Spleen (tissue), 11 donors: ENCODE data around the gene PRR13. TPM values are rescaled to one million over a fixed set of nuclear protein-coding genes. Genes with fewer than 3 reads are reported as not detected.

Source experiments
- DNase-seq: peaks from one replicate; pipeline ENCODE4 v3.0.0-alpha.2; 2020
- H3K27ac ChIP-seq, 8 donors: fragments of 200-600 bp; sonication (generic) in 7 of 8; 1 replicate in 4 of 8; 2 replicates in 4 of 8; pipeline versions ENCODE4 v1.5.0 to v1.8.0; 2016 to 2021; ENCODE audit warnings: inconsistent platforms in 4 of 8, mild to moderate bottlenecking in 4 of 8, moderate library complexity in 1 of 8
- H3K27me3 ChIP-seq, 7 donors: fragments of 200-600 bp; sonication (generic) in 6 of 7; replicated peaks in 1 of 7; 1 replicate in 4 of 7; 2 replicates in 3 of 7; pipeline versions ENCODE4 v1.5.0 to v1.8.0; 2016 to 2021; ENCODE audit warnings: inconsistent platforms in 3 of 7, mild to moderate bottlenecking in 1 of 7
- H3K36me3 ChIP-seq, 6 donors: fragments of 200-600 bp; sonication (generic) in 5 of 6; 1 replicate in 4 of 6; 2 replicates in 2 of 6; pipeline versions ENCODE4 v1.5.0 to v1.8.0; 2016 to 2021; ENCODE audit warnings: inconsistent platforms in 2 of 6
- H3K4me1 ChIP-seq, 6 donors: fragments of 200-600 bp; sonication (generic) in 5 of 6; 1 replicate in 3 of 6; 2 replicates in 3 of 6; pipeline versions ENCODE4 v1.5.0 to v1.8.0; 2016 to 2021; ENCODE audit warnings: inconsistent platforms in 3 of 6
- H3K4me3 ChIP-seq, 8 donors: fragments of 200-600 bp; sonication (generic) in 7 of 8; 1 replicate in 4 of 8; 2 replicates in 4 of 8; pipeline versions ENCODE4 v1.5.0 to v1.8.0; 2016 to 2021; ENCODE audit warnings: inconsistent platforms in 4 of 8, mild to moderate bottlenecking in 4 of 8, moderate library complexity in 2 of 8
- H3K9me3 ChIP-seq, 8 donors: fragments of 200-600 bp; sonication (generic) in 7 of 8; 1 replicate in 4 of 8; 2 replicates in 4 of 8; pipeline versions ENCODE4 v1.5.0 to v1.8.0; 2016 to 2021; ENCODE audit warnings: inconsistent platforms in 4 of 8
- POLR2A ChIP-seq, 3 donors: fragments of 450-650 bp; IDR thresholded peaks; one replicate each; pipeline ENCODE4 v1.5.1; 2017; ENCODE audit warnings: antibody characterized with exemption in 3 of 3, mild to moderate bottlenecking in 1 of 3
- POLR2AphosphoS5 ChIP-seq, 3 donors: sonication (generic); formaldehyde crosslinking; IDR thresholded peaks; one replicate each; pipeline ENCODE4 v1.5.1; 2017; ENCODE audit warnings: antibody characterized with exemption in 3 of 3
- WGBS, 5 donors: extraction: QIAGEN DNeasy Blood & Tissue Kit in 3 of 5; methylation state at CpG; one replicate each; pipeline versions ENCODE4 v1.1.5 to v1.1.7; 2013 to 2018; 5-methylcytosine and 5-hydroxymethylcytosine counted together
- intact Hi-C: fragments of 100-400 bp; cut with DNase I; formaldehyde crosslinking; loops from one replicate; pipeline ENCODE4 v1.15.0; 2023; ENCODE audit warnings: low total_unique reads
- polyA plus RNA-seq, 3 donors: library from polyadenylated mRNA; stranded (reverse); fragments of 200-250 nt; gene quantifications; one replicate each; pipeline ENCODE4 v1.2.1, GENCODE V29; 2013
- total RNA-seq, 7 donors: library from RNA; depleted of rRNA in 3 of 7; stranded (reverse); fragments of >200 nt in 3 of 7; fragmentation: NEBNext Ultra II Directional in 4 of 7; extraction: Animal tissue kit (Norgen Biotek cat#: 25700) in 4 of 7; gene quantifications; one replicate each; pipeline versions ENCODE4 v1.1.0 to v1.2.1, GENCODE V29; 2016 to 2021
- TF ChIP-seq, protein P1 (sequence below), 11 experiments: fragments of 200-600 bp in 7 of 11; fragments of 450-650 bp in 4 of 11; sonication (generic) in 4 of 11; IDR thresholded peaks in 8 of 11; conservative IDR thresholded peaks in 3 of 11; 1 replicate in 7 of 11; 2 replicates in 4 of 11; pipeline versions ENCODE4 v1.4.0 to v1.8.0; 2016 to 2021; ENCODE audit warnings: antibody characterized with exemption in 11 of 11, inconsistent platforms in 4 of 11, mild to moderate bottlenecking in 1 of 11
- donor health status: healthy with polysubstance abuse.
- donor health status: DM: no; HTN: no; CAD: no; lungs with moderate emphysema.
- donor health status: DM: no; HTN: no; CAD: no.
- donor health status: Bipolar disorder and iron deficiency.
- donor health status: healthy.
- donor health status: DM: no; HTN: no; CAD: no.
- donor health status: DM: yes; HTN: yes; CAD: no.

The PRR13 gene
- total and polyA plus RNA-seq, 10 donors, result 127 to 262 (median 209) TPM

GRCh38 chr12:53482626-53483168, 41.2 kb downstream of the PRR13 start:
- no peaks in the 10 kb centered on the region for H3K9me3 ChIP-seq
- no peak for DNase-seq
- H3K27ac ChIP-seq, result peak overlapping the region in 3 of 8 donors; percentile 2 to 51 (median 21)
- no peak overlapping the region for H3K4me3 ChIP-seq
- H3K36me3 ChIP-seq, result peaks cover 6 to 100% (median 89%) of the 10 kb centered on the region in 6 donors
- intact Hi-C loops, result no loop called here
- peaks cover 0 to 55% (median 29%) of the 10 kb centered on the region in 6 donors for H3K4me1 ChIP-seq
- TF ChIP-seq POLR2A (IDR thresholded peaks at IDR 0.05) (no peak), POLR2AphosphoS5 (IDR thresholded peaks at IDR 0.05) (peak; percentile 2 to 82 (median 67))
- WGBS, 5 donors, result 81 to 89% (median 84%) methylated on average over 12 to 18 of the region's 18 CpGs
- no peaks in the 10 kb centered on the region for H3K27me3 ChIP-seq

DNA sequence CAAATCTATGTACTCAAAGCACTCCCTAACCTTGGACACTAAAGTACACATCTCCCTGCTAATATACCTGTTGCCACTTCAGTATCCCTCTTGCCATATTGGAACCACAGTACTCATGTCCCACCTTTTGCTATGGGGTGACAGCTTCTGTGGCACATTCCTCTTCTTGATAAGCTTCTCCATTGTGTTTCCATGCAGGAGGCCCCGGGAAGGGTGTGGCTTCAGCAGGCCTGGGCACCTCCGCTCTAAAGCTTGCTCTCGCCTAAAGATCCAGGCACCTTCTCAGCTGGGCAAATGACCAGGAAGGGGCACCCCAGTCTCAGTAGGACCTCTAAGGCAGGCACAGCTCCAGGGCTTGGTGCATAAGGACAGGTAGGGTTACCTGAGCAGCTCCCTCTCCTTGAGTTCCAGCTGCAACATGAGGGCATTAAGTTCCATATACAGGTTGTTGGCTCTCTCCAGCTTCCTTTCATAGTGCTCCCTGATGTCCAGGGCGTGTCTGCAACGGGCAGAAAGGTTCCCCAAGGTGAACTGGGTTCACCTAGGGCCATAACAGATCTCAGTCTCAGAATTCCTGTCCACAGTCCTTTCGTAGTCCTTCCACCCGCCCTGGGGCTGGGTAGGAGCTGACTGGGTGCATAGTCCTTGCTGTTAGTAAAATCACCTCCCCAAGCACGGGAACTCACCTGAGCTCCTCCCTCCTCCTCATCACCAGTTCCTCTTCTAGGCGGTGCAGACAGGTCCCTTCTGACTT, 41.9 kb downstream of the PRR13 start:
- H3K4me1 ChIP-seq, result peaks cover 0 to 48% (median 26%) of the 10 kb centered on the region in 6 donors
- no peak overlapping the region for H3K4me3 ChIP-seq
- no peaks in the 10 kb centered on the region for H3K27me3 ChIP-seq
- H3K9me3 ChIP-seq, result no peaks in the 10 kb centered on the region
- peak in 2 of 3 donors; percentile 31 to 49 for TF ChIP-seq POLR2AphosphoS5 (IDR thresholded peaks at IDR 0.05)
- TF ChIP-seq, protein P1, sequence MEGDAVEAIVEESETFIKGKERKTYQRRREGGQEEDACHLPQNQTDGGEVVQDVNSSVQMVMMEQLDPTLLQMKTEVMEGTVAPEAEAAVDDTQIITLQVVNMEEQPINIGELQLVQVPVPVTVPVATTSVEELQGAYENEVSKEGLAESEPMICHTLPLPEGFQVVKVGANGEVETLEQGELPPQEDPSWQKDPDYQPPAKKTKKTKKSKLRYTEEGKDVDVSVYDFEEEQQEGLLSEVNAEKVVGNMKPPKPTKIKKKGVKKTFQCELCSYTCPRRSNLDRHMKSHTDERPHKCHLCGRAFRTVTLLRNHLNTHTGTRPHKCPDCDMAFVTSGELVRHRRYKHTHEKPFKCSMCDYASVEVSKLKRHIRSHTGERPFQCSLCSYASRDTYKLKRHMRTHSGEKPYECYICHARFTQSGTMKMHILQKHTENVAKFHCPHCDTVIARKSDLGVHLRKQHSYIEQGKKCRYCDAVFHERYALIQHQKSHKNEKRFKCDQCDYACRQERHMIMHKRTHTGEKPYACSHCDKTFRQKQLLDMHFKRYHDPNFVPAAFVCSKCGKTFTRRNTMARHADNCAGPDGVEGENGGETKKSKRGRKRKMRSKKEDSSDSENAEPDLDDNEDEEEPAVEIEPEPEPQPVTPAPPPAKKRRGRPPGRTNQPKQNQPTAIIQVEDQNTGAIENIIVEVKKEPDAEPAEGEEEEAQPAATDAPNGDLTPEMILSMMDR (IDR thresholded peaks at IDR 0.05 in 8 of 11, conservative IDR thresholded peaks at IDR 0.05 in 3 of 11), result no peak
- TF ChIP-seq POLR2A (IDR thresholded peaks at IDR 0.05), result peak in 1 of 3 donors; percentile 1
- DNase-seq, result no peak
- peaks cover under 1 to 100% (median 82%) of the 10 kb centered on the region in 6 donors for H3K36me3 ChIP-seq
- WGBS, 5 donors, result 77 to 95% (median 85%) methylated on average over 8 to 9 of the region's 9 CpGs
- peak overlapping the region in 2 of 8 donors; percentile 2 to 21 for H3K27ac ChIP-seq
- intact Hi-C loops, result no loop called here

DNA sequence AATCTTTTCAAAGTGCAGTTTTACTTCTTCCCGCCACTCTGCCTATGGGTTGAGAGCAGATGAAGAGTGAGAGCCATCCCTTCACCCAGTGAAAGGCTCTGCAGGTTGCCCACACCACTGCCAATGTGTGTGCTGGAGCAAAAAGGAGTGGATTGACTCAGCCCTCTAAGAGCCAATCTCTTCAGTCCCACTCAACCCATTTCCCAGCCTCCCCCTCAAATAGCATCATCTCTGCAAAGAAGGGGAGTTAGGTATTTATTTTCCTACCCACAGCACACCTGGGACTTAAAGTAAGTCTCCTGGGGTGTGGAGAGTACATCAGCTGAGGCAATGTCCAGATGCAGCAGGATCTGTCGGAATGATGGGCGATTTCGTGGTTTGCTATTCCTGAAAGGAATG, 42.4 kb downstream of the PRR13 start:
- WGBS, 5 donors, result 91 to 96% (median 95%) methylated on average over 4 of the region's 4 CpGs
- no peak for DNase-seq
- no peaks in the 10 kb centered on the region for H3K9me3 ChIP-seq
- intact Hi-C loops, result no loop called here
- no peaks in the 10 kb centered on the region for H3K27me3 ChIP-seq
- H3K4me1 ChIP-seq, result peaks cover 0 to 42% (median 21%) of the 10 kb centered on the region in 6 donors
- peak overlapping the region in 1 of 8 donors; percentile 21 for H3K27ac ChIP-seq
- H3K36me3 ChIP-seq, result peaks cover 0 to 94% (median 77%) of the 10 kb centered on the region in 6 donors
- H3K4me3 ChIP-seq, result no peak overlapping the region
- TF ChIP-seq POLR2A (IDR thresholded peaks at IDR 0.05) (no peak), POLR2AphosphoS5 (IDR thresholded peaks at IDR 0.05) (peak in 1 of 3 donors; percentile 54)
- TF ChIP-seq, protein P1 (IDR thresholded peaks at IDR 0.05 in 8 of 11, conservative IDR thresholded peaks at IDR 0.05 in 3 of 11), result no peak

DNA sequence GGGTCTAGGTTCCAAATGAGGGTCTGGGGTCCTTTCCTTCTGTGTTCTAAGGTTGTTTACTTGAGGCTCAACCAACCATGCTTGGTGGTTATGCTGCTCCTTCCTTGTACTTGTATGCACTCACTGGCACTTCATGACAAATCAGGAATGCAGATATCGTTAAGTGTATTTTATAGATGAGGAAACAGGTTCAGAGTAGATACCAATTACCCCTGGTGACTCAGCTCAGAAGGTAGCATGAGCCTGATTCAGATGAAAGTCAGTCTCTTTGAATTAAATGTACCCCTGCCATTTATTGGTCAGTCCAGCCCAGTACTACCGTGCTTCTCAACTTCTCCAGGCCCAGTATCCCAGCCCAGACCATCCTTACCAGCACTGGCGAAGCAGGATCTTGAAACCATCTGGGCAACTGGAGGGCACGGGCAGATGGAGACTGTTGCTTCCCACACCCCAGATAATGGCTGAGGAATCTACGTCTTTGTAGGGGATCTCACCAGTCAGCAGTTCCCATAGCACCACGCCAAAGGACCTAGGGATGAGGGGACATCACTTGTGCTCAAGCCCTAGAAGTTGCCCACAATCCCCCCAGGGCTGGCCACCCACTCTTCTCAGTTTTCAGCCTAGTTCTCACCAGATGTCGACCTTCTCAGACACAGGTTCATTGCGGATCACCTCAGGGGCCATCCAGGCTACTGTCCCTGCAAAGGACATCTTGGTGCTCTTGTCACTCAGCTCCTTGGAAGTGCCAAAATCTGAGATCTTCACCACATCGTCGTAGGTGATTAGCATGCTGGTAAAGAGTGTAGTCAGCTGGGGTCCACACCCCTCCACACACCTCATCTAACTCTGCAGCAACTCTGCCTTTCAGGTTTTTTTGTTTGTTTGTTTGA, 43.4 kb downstream of the PRR13 start:
- Histone ChIP-seq H3K27ac (peak overlapping the region in 1 of 8 donors; percentile 24), H3K9me3 (no peaks in the 10 kb centered on the region), H3K36me3 (peaks cover 0 to 84% (median 67%) of the 10 kb centered on the region in 6 donors), H3K4me1 (peaks cover 0 to 34% (median 18%) of the 10 kb centered on the region in 6 donors), H3K27me3 (no peaks in the 10 kb centered on the region), H3K4me3 (no peak overlapping the region)
- intact Hi-C loops, result no loop called here
- 86 to 93% (median 91%) methylated on average over 10 of the region's 10 CpGs for WGBS, 5 donors
- TF ChIP-seq, protein P1 (IDR thresholded peaks at IDR 0.05 in 8 of 11, conservative IDR thresholded peaks at IDR 0.05 in 3 of 11), result no peak
- TF ChIP-seq POLR2A (IDR thresholded peaks at IDR 0.05) (no peak), POLR2AphosphoS5 (IDR thresholded peaks at IDR 0.05) (peak in 2 of 3 donors; percentile 30 to 50)
- no peak for DNase-seq
